ENCODE measurements around the gene TBC1D9B.

- TF ChIP-seq CTCF (IDR thresholded peaks at IDR 0.05) (no peak), ZFX (IDR thresholded peaks at IDR 0.05; ENCODE audit: borderline replicate concordance) (no peak)
These were observed 44.1 kb downstream of the TBC1D9B start for GRCh38 chr5:179863449-179864085.

All from 22Rv1 (cell line).